Activated naive CD8-positive, alpha-beta T cell treated with anti-CD3 and anti-CD28 coated beads, Interleukin-2, amount 50 U/mL, for 16 hours (primary cell): Measurements from ENCODE around the gene ACOX2.

Source experiments
- DNase-seq: peaks from one replicate; pipeline ENCODE4 v3.0.0-alpha.2; 2020; ENCODE audit warnings: low read depth, low spot score

Gene ACOX2

DNA sequence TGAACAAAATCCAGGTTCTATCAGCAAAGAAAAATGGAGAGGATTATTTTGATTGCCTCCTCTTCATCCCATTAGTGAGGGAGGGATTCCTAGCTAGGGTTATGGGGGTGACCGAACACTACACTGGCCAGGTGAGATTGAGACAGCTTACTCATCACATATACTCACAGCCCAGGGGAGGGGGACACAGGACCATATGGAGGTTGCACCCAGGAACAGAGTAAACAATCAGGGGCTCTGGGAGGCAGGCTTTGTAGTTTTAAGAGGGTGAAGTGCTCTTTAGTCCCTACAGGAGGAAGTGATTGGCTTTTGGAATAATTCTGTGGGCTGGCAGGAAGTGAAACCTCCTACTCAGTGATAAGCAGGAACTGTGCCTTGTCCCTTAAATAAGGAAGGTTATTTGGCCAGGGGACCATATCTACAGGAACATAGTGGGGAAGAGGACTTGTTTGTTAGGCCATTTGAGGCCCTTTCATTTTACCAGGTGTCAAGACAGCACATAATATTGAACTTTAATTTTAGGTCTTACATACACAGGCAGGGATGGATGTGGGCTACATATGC, 62.6 kb downstream of the ACOX2 start:
- DNase-seq: no peak

DNA sequence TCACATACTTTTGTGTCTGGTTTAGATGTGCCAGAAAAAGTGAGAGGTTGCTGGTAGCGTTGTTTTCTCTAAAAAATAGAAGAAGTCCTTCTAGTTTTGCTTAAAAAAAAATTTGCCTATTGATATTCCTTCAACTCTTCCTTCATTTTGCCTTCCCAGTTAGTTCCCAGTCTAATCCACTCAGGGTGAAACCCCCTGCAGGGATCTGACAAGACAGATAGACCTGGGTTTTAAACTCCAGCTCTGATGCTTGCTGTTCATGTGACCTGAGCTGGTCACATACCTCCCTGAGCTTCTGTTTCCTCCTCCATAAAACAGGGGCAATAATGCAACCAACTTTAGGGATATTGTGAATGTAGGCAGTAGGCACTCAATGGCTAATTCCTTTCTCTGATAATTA, 63.7 kb downstream of the ACOX2 start:
- no peak for DNase-seq

DNA sequence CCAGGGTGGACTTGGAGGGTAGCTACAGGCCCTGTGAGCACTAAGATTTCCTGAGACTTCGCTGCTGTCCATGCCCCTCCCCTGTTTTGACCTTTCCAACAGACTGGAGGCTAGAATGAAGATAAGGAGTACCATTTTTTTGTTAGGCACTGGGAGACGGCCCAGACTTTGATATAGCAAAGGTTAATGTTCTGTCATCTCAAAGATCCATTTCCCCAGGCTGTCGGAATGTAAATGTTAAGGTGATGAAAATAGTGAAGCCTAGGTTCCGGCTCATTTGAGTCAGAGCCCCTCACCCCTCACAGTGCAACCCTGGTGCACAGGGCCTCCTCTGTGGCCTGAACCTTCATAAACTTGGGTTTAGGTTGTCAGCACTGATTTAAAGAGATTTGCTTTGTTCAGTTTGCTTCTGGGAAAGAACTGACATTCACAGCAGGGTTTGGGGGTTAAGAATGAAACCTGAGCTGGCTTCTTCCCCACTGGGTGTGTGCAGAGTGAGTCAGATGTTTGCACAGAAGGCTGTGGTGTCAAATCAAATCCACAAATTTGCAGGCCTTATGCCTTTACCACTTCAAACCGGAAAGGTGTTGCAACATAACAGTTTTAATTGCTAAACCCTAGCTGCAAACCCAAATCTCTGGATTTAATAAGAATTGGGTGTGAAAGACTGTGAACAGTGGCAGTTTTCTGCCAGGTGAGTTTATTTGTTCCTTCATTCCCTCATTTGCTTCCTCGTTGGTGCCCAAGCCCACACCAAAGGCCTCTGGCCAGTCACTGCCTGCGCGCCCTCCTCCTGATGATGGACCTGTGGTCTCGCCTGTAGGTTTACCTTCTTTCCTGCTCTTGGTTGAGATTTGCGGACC, 65.7 kb downstream of the ACOX2 start:
- DNase-seq: no peak

DNA sequence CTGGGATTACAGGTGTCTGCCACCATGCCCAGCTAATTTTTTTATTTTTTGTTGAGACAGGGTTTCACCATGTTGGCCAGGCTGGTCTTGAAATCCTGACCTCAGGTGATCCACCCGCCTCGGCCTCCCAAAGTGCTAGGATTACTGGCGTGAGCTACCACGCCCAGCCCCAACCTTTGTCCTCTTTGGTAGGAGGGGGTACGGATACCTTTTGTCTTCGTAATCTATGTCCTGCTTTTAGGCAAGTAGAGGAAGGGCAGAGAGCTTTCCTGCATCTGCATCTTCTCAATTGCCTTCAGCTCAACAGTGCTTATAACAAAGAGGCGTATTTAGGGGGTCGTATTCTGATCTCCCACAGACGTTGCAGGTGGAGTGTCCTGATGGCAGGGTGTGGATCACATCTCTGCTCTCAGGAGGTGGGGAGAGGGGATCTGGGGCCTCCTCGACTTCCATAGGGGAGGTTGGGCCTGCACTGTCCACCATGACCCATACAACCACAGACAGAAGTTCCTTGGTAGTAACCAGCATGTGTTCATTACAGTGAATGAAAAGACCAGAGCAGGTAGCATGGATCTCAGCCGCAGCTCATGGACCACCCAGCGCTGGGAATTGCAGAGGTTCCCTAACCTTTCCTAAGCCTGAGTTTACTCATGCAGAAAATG, 66.5 kb downstream of the ACOX2 start:
- DNase-seq: no peak

DNA sequence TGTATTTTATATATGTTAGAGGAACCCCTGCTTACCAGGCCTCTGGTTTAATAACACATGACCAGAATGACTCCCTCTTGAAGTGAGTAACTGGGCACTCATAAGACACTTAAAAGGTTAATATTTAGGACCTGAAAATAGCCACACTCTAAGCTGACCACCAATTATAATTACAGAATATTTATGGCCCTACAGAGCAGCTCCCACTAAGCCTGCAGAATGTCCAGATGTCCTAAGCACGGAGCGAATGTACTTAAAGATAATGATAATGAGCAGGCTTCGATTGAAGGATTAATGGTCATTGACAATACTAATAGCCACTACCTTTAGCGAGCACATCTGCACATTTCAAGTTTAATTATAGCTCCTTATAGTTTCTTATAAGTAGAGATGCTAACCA, 67.9 kb downstream of the ACOX2 start:
- no peak for DNase-seq

DNA sequence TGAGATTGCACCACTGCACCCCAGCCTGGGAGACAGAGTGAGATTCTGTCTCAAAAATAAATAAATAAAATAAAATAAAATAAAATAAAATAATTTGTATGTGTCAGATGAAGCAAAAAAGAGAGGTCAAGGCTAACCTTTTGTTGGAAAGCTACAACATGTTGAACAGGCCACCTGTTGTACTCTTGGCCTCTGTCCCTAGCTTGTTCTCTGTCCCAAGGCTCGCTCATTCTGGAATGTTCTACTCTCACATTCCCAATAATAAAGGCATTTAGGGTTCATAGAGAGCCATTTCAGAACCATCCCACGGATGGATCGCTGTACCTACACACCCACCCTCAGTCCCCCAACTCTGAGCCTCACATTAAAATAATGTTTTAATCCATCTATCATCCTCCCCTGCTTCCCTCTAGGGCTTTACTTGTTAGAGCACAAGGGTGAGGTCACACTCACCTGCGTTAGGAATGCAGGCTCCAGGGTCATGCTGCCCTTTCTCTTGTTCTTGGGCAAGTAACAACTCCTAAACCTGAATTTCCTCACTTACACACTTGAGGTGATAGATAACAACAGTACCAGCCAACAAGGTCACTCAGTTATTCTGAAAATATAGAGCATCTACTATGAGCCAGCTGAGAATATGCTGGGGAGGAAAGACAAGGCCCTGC, 70.0 kb downstream of the ACOX2 start:
- no peak for DNase-seq

DNA sequence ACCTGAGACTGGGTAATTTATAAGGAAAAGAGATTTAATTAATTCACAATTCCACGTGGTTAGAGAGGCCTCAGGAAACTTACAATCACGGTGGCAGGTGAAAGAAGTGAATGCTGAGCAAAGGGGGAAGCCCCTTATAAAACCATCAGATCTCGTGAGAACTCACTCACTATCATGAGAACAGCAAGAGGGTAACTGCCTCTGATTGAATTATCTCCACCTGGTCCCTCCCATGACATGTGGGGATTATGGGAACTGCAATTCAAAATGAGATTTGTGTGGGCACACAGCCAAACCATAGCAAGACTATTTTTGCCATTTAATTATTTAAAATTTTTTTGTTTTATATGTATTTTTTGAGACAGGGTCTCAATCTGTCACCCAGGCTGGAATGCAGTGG, 72.1 kb downstream of the ACOX2 start:
- no peak for DNase-seq

DNA sequence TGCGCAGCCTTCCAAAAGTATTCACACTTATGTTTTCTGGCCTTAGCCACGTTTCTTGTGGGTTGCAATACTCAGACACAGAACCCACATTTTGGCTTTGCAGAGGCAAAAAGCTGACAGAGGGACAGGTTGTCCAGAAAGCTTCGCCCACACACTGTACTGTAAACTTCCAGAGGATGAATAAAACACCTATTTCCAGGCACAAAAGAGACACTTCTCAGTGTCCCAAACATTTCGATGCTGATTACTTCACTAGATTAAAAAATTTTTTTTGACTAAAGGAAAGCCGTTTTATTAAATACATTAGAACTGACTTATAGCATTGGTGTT, 73.1 kb downstream of the ACOX2 start:
- DNase-seq: no peak

DNA sequence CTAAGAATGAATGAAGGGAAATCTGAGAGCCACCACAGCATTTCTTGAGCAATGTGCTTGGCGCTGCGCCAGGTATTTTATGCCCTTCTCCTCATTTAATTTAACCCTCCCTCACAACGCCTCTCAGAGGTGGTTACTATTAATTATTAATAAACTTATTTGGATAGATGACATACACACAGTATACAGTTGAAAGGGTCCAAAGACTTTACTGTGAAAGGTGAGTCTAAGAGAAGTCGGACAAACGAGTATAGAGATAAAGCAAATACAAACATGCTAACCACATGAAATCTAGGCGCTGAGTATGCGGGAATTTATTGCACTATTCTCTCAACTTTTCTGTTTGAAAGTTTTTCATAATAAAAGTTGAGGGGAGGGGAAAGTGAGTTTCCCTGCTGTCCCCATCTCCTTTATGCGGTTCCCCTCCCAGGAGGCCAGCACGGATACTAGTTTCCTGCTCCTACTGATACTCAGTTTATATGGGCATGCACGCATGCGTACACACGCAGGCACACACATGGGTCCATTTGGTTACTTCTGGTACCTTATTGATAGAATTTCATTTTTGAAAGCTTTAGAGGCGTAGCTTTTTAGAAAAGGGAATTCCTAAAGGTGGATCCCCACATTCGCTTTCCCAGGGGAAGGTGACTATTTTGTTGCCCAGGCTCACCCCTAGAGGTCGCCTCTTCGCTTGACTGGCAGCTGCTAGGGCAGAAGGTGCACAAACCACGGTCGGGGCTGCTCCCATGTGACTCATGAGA, 73.6 kb downstream of the ACOX2 start:
- peak; percentile 53 for DNase-seq

DNA sequence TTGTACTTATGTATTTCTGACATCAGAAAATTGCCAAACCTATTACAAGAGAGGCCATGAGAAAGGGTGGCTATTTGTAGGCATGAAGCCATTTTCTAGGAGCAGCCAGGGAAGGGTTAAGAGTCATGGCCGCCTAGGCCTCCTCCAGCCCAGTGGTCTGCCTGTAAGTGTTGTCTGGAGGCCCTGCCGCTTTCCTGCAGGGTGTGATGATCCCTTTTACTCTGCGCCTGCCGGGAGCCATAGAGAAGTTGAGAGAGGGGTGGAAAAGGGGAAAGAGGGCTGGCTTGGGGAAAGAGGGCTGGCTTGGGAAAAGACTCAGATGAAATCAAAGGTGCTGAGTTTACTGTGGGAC, 74.2 kb downstream of the ACOX2 start:
- no peak for DNase-seq

DNA sequence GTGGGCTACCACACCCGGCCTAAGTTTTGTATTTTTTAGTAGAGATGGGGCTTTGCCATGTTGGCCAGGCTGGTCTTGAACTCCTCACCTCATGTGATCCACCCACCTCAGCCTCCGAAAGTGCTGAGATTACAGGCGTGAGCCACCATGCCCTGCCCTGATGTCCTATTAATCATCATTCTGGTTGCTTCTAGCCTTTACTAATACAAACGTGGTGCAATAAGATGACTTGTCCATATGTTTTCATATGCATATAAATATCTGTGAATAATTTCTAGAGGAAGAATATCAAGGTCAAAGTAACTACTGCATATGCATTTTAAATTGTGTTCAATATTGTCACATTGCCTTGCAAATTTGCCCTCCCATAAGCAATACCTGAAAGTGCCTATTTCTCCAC, 77.8 kb downstream of the ACOX2 start:
- DNase-seq: no peak
